ENCODE measurements around the gene PEX6.
"Not testable (repeated sequence)": the region's sequence is repeated elsewhere in the genome, so short reads cannot be mapped to it uniquely, and the experiment has no call there.

Gene PEX6

GRCh38 chr6:42978839-42979522 lies at the start of gene PEX6:
PEX6 (minus strand) TSS chr6:42979181; CDS start chr6:42979150, 31 bp downstream.
- in situ Hi-C loops (cut with HindIII; ENCODE audit: low sequenced_read_pairs), result no loop called here

GRCh38 chr6:43026365-43026764 lies 47.4 kb upstream of the PEX6 start:
- in situ Hi-C loops (cut with HindIII; ENCODE audit: low sequenced_read_pairs), result no loop called here

GRCh38 chr6:43024436-43024835 lies 45.5 kb upstream of the PEX6 start:
- in situ Hi-C loops (cut with HindIII; ENCODE audit: low sequenced_read_pairs), result no loop called here

- in situ Hi-C loops (cut with HindIII; ENCODE audit: low sequenced_read_pairs), result no loop called here
These were observed 42.5 kb upstream of the PEX6 start, which contains the start of gene RRP36 for GRCh38 chr6:43021270-43022047. RRP36 (plus strand) TSS chr6:43021623; CDS start chr6:43021655, 32 bp downstream.

GRCh38 chr6:43020847-43021246 lies 41.9 kb upstream of the PEX6 start:
- in situ Hi-C loops (cut with HindIII; ENCODE audit: low sequenced_read_pairs), result no loop called here

GRCh38 chr6:43020052-43020705 lies 41.2 kb upstream of the PEX6 start:
- in situ Hi-C loops (cut with HindIII; ENCODE audit: low sequenced_read_pairs), result no loop called here

- in situ Hi-C loops (cut with HindIII; ENCODE audit: low sequenced_read_pairs), result no loop called here
These were observed 40.2 kb upstream of the PEX6 start for GRCh38 chr6:43019152-43019551.

- in situ Hi-C loops (cut with HindIII; ENCODE audit: low sequenced_read_pairs), result no loop called here
These were observed 38.0 kb upstream of the PEX6 start for GRCh38 chr6:43016943-43017334.

GRCh38 chr6:43016176-43016942 lies 37.4 kb upstream of the PEX6 start:
- in situ Hi-C loops (cut with HindIII; ENCODE audit: low sequenced_read_pairs), result no loop called here

- in situ Hi-C loops (cut with HindIII; ENCODE audit: low sequenced_read_pairs), result no loop called here
These were observed 35.5 kb upstream of the PEX6 start for GRCh38 chr6:43014434-43014909.

GRCh38 chr6:43013843-43014433 lies 35.0 kb upstream of the PEX6 start, which contains the start of the genes KLHDC3 and MEA1:
KLHDC3 (plus strand) TSS chr6:43014249; CDS start chr6:43017193, 2,944 bp downstream.
MEA1 (minus strand) TSS chr6:43013946; CDS start chr6:43013813, 133 bp downstream.
- in situ Hi-C loops (cut with HindIII; ENCODE audit: low sequenced_read_pairs), result no loop called here

- in situ Hi-C loops (cut with HindIII; ENCODE audit: low sequenced_read_pairs), result no loop called here
These were observed 34.3 kb upstream of the PEX6 start for GRCh38 chr6:43013097-43013842.

- in situ Hi-C loops (cut with HindIII; ENCODE audit: low sequenced_read_pairs), result no loop called here
These were observed 33.4 kb upstream of the PEX6 start for GRCh38 chr6:43012364-43012763.

GRCh38 chr6:43011207-43011606 lies 32.2 kb upstream of the PEX6 start:
- in situ Hi-C loops (cut with HindIII; ENCODE audit: low sequenced_read_pairs), result no loop called here

GRCh38 chr6:43009124-43009523 lies 30.1 kb upstream of the PEX6 start:
- in situ Hi-C loops (cut with HindIII; ENCODE audit: low sequenced_read_pairs), result no loop called here

- in situ Hi-C loops (cut with HindIII; ENCODE audit: low sequenced_read_pairs), result no loop called here
These were observed 28.1 kb upstream of the PEX6 start for GRCh38 chr6:43007126-43007525.

- in situ Hi-C loops (cut with HindIII; ENCODE audit: low sequenced_read_pairs), result no loop called here
These were observed 27.3 kb upstream of the PEX6 start for GRCh38 chr6:43006251-43006650.

- in situ Hi-C loops (cut with HindIII; ENCODE audit: low sequenced_read_pairs), result no loop called here
These were observed 26.9 kb upstream of the PEX6 start for GRCh38 chr6:43005844-43006243.

- in situ Hi-C loops (cut with HindIII; ENCODE audit: low sequenced_read_pairs), result no loop called here
These were observed 22.9 kb upstream of the PEX6 start for GRCh38 chr6:43001843-43002242.

GRCh38 chr6:42998205-42998604 lies 19.2 kb upstream of the PEX6 start:
- in situ Hi-C loops (cut with HindIII; ENCODE audit: low sequenced_read_pairs), result not testable (repeated sequence)

Measured in endothelial cell of hepatic sinusoid (primary cell).